Measurements from ENCODE around the gene CES5A. TPM values are rescaled to one million over a fixed set of nuclear protein-coding genes. Genes with fewer than 3 reads are reported as not detected.
"Not testable (repeated sequence)": the region's sequence is repeated elsewhere in the genome, so short reads cannot be mapped to it uniquely, and the experiment has no call there.

Gene CES5A
- total RNA-seq, 2 donors from 2014 or later: not detected

DNA sequence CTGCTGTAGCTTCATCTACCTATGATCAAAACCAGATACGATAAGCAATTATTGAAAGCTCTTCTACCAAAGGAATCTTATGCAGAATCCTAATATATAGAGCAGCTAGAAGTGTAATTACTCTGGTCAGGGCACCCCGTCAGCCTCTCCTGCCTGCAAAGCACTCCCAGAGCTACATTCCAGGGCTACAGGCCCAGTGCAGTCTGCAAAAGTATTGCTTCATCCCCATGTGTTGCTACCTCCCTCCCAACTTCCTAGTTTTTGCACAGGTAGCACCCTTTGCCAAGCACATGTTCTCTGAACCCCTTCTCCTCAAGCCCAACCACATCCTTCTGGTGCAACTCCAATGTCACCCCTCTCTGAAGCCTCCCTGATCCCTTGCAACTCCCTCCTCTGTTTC lies 7.0 kb downstream of the CES5A start:
- peaks cover 22% of the 10 kb centered on the region for H3K27me3 Mint-ChIP-seq (ENCODE audit: low read depth)
- DNase-seq (no peak), ATAC-seq (replicated peaks in 1 of 2) (no peak)
- no peaks in the 10 kb centered on the region for H3K36me3 Mint-ChIP-seq (ENCODE audit: insufficient read depth in 2 of 2)
- H3K9me3 Mint-ChIP-seq: no peaks in the 10 kb centered on the region
- no peak overlapping the region for H3K27ac Mint-ChIP-seq
- no peaks in the 10 kb centered on the region for H3K4me1 Mint-ChIP-seq (ENCODE audit: low read depth)
- H3K4me3 Mint-ChIP-seq: no peak overlapping the region

DNA sequence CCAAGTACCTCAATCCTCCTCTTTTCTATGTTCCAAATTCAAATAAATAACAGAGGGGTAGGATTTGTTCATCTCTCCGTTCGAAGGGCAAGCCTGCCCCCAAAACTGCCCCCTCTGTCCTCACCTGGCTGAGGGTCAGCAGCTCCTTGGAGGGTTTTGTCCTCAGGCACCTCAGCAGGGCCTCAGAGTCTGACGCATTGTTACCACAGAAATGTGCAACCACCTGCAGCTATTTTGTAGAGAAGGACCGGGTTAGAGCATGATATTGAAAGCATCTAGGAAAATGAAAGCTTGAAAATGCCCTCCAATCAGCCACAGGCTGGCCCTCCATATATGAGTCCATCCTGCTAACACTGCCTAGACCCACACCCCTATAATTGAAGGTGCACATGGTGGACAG lies 13.9 kb downstream of the CES5A start:
- Mint-ChIP-seq H3K36me3 (ENCODE audit: insufficient read depth in 2 of 2) (no peaks in the 10 kb centered on the region), H3K9me3 (no peaks in the 10 kb centered on the region), H3K4me3 (no peak overlapping the region), H3K4me1 (ENCODE audit: low read depth) (no peaks in the 10 kb centered on the region), H3K27me3 (ENCODE audit: low read depth) (peaks cover 9% of the 10 kb centered on the region), H3K27ac (no peak overlapping the region)
- no peak for DNase-seq
- no peak for ATAC-seq (replicated peaks in 1 of 2)

DNA sequence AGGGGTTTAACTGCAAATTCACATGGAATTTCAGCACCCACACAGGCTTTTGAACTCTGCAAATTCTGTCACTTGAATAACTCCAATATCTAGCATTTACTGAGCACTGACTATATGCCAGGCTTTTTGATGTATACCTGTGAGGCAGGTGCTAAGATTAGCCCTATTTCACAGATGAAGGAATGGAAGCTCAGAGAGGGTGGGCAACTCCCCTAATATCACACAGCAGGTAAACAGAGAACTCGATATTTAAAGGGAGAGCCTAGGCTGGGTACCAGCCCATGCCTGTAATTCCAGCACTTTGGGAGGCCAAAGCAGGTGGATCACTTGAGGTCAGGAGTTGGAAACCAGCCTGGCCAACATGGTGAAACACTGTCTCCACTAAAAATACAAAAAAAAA lies 17.5 kb downstream of the CES5A start:
- H3K27me3 Mint-ChIP-seq (ENCODE audit: low read depth): peaks cover 25% of the 10 kb centered on the region
- not testable (repeated sequence) for H3K4me3 Mint-ChIP-seq; H3K9me3 Mint-ChIP-seq; H3K36me3 Mint-ChIP-seq (ENCODE audit: insufficient read depth in 2 of 2); H3K27ac Mint-ChIP-seq; H3K4me1 Mint-ChIP-seq (ENCODE audit: low read depth); ATAC-seq (replicated peaks in 1 of 2); DNase-seq

DNA sequence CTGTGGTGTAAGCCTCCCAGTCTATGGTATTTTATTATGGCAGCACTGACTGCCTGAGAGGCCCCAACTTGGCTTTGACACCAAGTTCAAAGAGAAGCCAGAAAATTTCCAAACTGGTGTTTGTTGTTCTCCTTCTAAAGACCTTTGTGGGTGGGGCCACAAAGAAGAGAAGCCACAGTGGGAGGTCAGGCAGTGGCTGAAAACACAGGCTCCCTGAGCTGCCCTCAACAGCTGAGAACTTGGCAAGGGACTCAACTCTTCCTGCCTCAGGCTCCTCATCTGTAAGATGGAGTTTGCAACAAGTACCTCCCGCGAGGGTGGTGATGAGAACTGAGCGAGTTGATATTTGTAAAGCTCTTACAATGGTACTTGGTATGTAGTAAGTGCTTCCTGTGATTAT lies 18.2 kb downstream of the CES5A start:
- no peaks in the 10 kb centered on the region for H3K9me3 Mint-ChIP-seq
- DNase-seq (no peak), ATAC-seq (replicated peaks in 1 of 2) (no peak)
- no peaks in the 10 kb centered on the region for H3K4me1 Mint-ChIP-seq (ENCODE audit: low read depth)
- H3K4me3 Mint-ChIP-seq: no peak overlapping the region
- no peak overlapping the region for H3K27ac Mint-ChIP-seq
- H3K27me3 Mint-ChIP-seq (ENCODE audit: low read depth): peaks cover 25% of the 10 kb centered on the region
- H3K36me3 Mint-ChIP-seq (ENCODE audit: insufficient read depth in 2 of 2): no peaks in the 10 kb centered on the region

DNA sequence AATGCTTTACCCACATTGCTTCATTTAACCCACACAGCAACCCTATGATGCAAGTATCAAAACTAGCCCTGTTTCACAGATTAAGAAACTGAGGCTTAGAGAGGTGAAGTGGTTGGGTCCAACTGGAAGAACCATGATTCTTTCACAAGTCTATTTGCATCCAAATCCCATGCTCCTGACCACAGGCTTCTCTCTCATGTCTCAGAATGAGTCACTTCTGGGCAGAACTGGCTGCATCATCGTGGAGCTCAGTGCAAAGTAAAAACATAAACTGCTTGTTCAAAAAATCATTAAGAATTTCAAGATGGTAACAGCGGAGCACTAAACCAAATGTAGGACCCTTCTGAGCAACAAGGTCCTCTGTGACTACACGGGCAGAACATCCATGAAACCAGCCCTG lies 22.1 kb downstream of the CES5A start:
- H3K9me3 Mint-ChIP-seq: no peaks in the 10 kb centered on the region
- no peak overlapping the region for H3K4me3 Mint-ChIP-seq
- peaks cover 29% of the 10 kb centered on the region for H3K27me3 Mint-ChIP-seq (ENCODE audit: low read depth)
- ATAC-seq (replicated peaks in 1 of 2) (no peak), DNase-seq (no peak)
- no peaks in the 10 kb centered on the region for H3K4me1 Mint-ChIP-seq (ENCODE audit: low read depth)
- no peak overlapping the region for H3K27ac Mint-ChIP-seq
- H3K36me3 Mint-ChIP-seq (ENCODE audit: insufficient read depth in 2 of 2): no peaks in the 10 kb centered on the region

DNA sequence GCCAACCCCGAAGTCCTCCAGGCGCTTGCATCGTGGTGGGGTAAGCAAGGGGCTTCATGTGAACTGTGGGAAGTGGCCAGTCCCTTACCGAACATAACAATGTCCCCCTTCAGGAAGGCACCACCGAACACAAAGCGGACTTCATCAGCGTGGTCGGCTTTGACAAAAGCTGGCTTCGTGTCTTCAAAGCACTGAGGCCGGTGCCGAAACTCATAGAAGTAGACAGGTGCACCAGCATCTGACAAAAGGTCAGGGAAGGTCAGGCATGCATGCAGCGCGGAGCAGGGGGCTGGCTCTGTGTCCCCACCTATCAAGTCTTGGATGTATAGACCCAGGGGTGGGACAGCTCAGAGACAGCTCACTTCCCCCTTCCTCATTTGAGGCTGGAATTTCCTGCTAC lies 25.6 kb downstream of the CES5A start:
- Mint-ChIP-seq H3K9me3 (no peaks in the 10 kb centered on the region), H3K4me3 (no peak overlapping the region), H3K27ac (no peak overlapping the region), H3K36me3 (ENCODE audit: insufficient read depth in 2 of 2) (no peaks in the 10 kb centered on the region), H3K4me1 (ENCODE audit: low read depth) (no peaks in the 10 kb centered on the region), H3K27me3 (ENCODE audit: low read depth) (peaks cover 25% of the 10 kb centered on the region)
- DNase-seq (no peak), ATAC-seq (replicated peaks in 1 of 2) (no peak)

DNA sequence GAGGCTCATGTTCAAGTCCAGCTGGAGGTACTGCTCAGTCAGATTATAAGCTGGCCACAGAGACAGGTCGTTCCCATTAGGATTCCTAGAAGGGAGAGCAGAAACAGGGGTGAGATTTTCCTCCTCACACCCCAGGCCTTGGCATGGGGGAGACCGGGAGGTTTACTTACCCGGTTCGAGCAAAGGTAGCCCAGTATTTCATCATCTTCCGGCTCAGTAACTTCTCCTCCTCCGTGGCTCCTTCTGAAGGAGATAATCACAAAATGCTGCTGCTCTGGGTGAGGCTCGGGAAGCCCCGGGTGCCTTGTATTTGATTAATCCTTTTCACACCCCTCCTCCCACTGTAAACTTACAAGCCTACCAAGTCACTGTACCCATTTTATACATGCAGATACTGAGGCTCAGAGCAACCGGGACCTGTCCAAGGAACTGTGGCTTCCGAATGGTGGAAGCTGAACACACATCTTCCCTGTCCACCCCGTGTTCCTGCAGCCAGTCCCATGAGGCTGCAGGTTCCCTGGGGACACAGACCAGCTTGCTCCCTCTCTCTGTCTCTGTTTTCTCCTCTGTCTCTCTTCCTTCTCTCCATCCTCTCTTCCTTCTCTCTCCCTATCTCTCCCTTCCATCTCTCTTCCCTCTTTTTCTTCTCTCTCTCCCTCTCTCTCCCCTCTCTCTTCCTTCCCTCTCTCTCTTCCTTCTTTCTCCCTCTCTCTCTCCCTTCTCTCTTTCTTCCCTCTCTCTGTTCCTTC lies 28.4 kb downstream of the CES5A start:
- ATAC-seq (replicated peaks in 1 of 2) (no peak), DNase-seq (no peak)
- no peak overlapping the region for H3K27ac Mint-ChIP-seq
- H3K4me3 Mint-ChIP-seq: peak overlapping the region in 1 of 2 donors; percentile 0
- no peaks in the 10 kb centered on the region for H3K9me3 Mint-ChIP-seq
- H3K36me3 Mint-ChIP-seq (ENCODE audit: insufficient read depth in 2 of 2): no peaks in the 10 kb centered on the region
- H3K4me1 Mint-ChIP-seq (ENCODE audit: low read depth): no peaks in the 10 kb centered on the region
- peaks cover 25% of the 10 kb centered on the region for H3K27me3 Mint-ChIP-seq (ENCODE audit: low read depth)

DNA sequence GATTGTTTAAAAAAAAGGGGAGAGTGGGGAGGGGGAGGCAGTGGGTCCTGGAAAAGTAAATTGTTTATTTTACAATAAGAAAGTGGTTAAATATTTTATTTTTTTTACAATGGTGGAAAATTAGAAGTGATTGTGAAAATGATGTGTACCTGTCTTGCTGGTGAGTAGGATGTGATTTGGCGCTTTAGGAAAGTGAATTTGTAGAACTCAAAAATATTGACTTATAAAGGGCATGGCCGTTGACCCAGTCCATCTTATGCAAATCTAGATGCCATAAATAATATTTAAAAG lies 32.1 kb downstream of the CES5A start:
- no peaks in the 10 kb centered on the region for H3K4me1 Mint-ChIP-seq (ENCODE audit: low read depth)
- no peak for ATAC-seq (replicated peaks in 1 of 2)
- H3K27me3 Mint-ChIP-seq (ENCODE audit: low read depth): peaks cover 12% of the 10 kb centered on the region
- DNase-seq: no peak
- no peaks in the 10 kb centered on the region for H3K9me3 Mint-ChIP-seq
- no peaks in the 10 kb centered on the region for H3K36me3 Mint-ChIP-seq (ENCODE audit: insufficient read depth in 2 of 2)
- H3K27ac Mint-ChIP-seq: no peak overlapping the region
- no peak overlapping the region for H3K4me3 Mint-ChIP-seq

DNA sequence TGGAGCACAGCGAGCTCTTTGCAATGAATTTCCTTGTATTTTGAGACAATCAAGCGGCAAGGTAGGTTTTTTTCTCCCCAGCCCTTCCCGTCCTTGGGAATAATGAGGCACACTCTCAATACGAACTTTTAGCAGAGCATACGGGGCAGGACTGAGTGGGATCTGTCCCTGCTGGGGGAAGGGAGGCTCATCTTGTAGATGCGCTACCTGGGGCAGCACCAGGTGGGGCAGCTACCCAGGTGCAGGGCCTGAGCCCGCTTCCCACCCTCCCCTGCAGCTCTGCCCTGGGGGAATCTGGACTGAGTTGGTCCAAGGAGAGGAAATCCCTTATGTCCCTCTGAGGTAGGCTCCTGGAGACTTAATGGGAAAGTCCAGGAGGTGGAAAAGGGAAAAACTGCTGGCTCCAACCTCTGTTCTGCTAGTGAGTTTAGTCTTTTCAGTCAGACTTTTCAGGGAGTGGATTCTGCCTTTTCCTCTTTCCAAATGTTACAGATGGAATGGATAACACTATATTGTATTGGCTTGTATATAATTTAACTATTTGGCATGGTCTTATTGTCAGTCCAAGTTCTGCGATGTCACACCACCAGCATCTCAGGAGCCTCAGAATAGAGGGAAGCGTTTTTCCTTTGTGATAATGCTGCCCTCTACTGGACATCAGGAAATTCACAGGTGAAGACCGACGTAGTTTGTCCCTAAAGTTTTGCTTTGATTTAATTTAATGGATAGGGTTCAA lies 32.6 kb downstream of the CES5A start:
- DNase-seq (peak; percentile 2 to 30), ATAC-seq (replicated peaks in 1 of 2) (peak in 1 of 2 donors; percentile 43)
- H3K4me1 Mint-ChIP-seq (ENCODE audit: low read depth): no peaks in the 10 kb centered on the region

DNA sequence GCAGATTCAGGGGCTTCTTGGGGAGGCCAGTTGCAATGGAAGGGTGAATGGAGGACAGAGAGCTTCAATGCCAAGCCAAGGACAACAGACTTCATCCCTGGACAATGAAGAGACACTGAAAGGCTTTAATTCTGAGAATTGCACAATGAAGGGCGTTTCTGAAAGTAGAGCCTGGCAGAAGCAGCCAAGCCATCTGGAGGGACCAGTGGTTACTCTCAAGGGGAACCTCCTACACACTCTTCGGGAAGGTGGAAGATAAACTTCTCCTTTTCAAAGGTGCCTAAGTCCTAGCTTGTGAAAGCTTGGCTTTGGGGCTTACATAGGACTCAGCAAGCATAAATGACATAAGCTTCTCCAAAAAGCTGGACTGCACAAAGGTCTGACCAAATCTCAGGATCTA lies 36.1 kb downstream of the CES5A start:
- Mint-ChIP-seq H3K4me1 (ENCODE audit: low read depth) (no peaks in the 10 kb centered on the region), H3K36me3 (ENCODE audit: insufficient read depth in 2 of 2) (no peaks in the 10 kb centered on the region), H3K9me3 (no peaks in the 10 kb centered on the region), H3K4me3 (no peak overlapping the region), H3K27ac (no peak overlapping the region), H3K27me3 (ENCODE audit: low read depth) (no peaks in the 10 kb centered on the region)
- no peak for ATAC-seq (replicated peaks in 1 of 2)
- no peak for DNase-seq

More for the DNA sequence above, 32.6 kb downstream of the CES5A start:
- Mint-ChIP-seq H3K36me3 (ENCODE audit: insufficient read depth in 2 of 2) (no peaks in the 10 kb centered on the region), H3K27me3 (ENCODE audit: low read depth) (peaks cover 12% of the 10 kb centered on the region), H3K4me3 (no peak overlapping the region), H3K27ac (no peak overlapping the region), H3K9me3 (no peaks in the 10 kb centered on the region)

DNA sequence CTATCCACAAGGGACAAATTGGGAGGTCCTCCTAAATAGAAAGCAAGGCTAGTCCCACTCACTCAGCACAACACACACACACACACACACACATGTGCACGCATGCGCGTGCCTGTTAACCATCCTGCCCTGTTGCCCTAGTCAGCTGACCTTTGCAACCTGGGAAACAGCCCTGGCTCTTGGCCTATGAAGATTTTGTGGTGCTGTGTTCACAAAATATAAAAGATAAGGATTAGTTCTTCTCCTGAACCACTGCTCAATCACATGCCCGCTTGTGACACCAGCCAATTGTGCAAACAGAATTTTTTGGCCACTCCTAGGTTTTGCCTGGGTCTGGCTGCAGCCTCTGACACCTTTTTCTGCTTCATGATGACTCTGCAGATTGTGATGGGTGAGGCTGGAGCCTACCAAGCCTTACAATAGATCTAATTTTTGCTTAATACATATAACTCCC lies 39.0 kb downstream of the CES5A start:
- no peaks in the 10 kb centered on the region for H3K27me3 Mint-ChIP-seq (ENCODE audit: low read depth)
- H3K4me3 Mint-ChIP-seq: no peak overlapping the region
- DNase-seq: no peak
- no peaks in the 10 kb centered on the region for H3K4me1 Mint-ChIP-seq (ENCODE audit: low read depth)
- no peak for ATAC-seq (replicated peaks in 1 of 2)
- no peaks in the 10 kb centered on the region for H3K9me3 Mint-ChIP-seq
- H3K36me3 Mint-ChIP-seq (ENCODE audit: insufficient read depth in 2 of 2): no peaks in the 10 kb centered on the region
- no peak overlapping the region for H3K27ac Mint-ChIP-seq

DNA sequence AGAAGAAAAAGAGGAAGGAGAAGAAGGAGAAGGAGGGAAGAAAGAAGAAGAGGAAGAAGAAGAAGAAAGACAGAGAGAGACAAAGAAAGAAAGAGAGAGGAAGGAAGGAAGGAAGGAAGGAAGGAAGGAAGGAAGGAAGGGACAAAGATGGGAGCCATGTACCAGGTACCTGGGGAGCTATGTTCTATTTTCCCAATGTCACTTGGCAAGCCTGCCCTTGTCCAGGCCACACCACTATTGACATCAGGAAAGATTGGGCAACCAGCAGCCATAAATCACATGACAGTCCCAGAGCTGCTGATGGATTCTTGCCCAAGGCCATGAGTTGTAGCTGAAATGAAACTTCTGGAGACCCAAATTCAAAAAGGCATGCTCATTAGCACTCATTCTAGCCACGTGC lies 39.6 kb downstream of the CES5A start:
- no peak overlapping the region for H3K4me3 Mint-ChIP-seq
- H3K9me3 Mint-ChIP-seq: no peaks in the 10 kb centered on the region

DNA sequence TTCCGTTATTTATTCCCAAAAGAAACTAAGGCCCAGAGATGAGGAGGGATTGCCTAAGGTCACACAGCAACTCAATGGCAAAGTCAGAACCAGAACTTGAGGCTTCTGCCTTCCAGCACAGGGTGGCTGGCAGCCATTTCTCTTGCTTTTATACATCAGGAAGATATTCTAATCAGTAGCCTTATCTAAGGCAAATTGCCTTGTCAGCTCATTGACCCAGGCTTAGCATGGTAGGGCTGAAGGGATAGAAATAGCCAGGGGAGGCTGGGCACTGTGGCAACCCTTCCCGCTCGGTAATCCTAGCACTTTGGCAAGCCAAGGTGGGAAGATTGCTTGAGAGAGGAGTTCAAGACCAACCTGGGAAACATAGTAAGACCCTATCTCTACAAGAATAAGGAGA lies 40.0 kb downstream of the CES5A start:
- not testable (repeated sequence) for H3K27ac Mint-ChIP-seq; ATAC-seq (replicated peaks in 1 of 2); H3K36me3 Mint-ChIP-seq (ENCODE audit: insufficient read depth in 2 of 2); H3K4me3 Mint-ChIP-seq; H3K4me1 Mint-ChIP-seq (ENCODE audit: low read depth); H3K27me3 Mint-ChIP-seq (ENCODE audit: low read depth); H3K9me3 Mint-ChIP-seq; DNase-seq

More for the DNA sequence above, 39.6 kb downstream of the CES5A start:
- ATAC-seq (replicated peaks in 1 of 2) (no peak), DNase-seq (no peak)
- no peaks in the 10 kb centered on the region for H3K36me3 Mint-ChIP-seq (ENCODE audit: insufficient read depth in 2 of 2)
- no peaks in the 10 kb centered on the region for H3K4me1 Mint-ChIP-seq (ENCODE audit: low read depth)
- no peaks in the 10 kb centered on the region for H3K27me3 Mint-ChIP-seq (ENCODE audit: low read depth)
- no peak overlapping the region for H3K27ac Mint-ChIP-seq

DNA sequence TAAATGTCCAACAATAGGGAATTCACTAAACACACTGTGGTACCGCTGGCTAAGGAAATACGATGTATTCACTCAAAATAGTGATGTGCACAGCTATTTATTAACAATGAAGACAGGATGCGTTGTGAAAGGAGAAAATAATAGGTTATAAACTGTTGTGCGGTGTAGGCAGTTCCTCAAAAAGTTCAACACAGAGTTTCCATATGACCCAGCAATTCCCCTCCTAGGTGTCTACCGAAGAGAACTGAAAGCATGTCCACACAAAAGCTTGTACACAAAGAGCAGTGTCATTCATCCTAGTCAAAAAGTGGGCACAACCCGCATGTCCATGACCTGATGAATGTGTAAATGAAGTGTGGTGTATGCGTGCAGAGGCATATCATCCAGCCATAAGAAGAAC lies 41.1 kb downstream of the CES5A start:
- Mint-ChIP-seq H3K9me3 (no peaks in the 10 kb centered on the region), H3K27me3 (ENCODE audit: low read depth) (no peaks in the 10 kb centered on the region), H3K36me3 (ENCODE audit: insufficient read depth in 2 of 2) (no peaks in the 10 kb centered on the region), H3K27ac (no peak overlapping the region), H3K4me3 (no peak overlapping the region), H3K4me1 (ENCODE audit: low read depth) (no peaks in the 10 kb centered on the region)
- DNase-seq (no peak), ATAC-seq (replicated peaks in 1 of 2) (no peak)
